ENCODE results near the gene TSPAN10.

TSPAN10 gene

GRCh38 chr17:81691608-81692007, 54.6 kb downstream of the TSPAN10 start:
- no peak overlapping the region for H2BK15ac ChIP-seq (ENCODE audit: low read length)
- no peak overlapping the region for H2BK120ac ChIP-seq (ENCODE audit: low read depth, low read length)
- no peaks in the 10 kb centered on the region for H3K9me3 ChIP-seq (replicated peaks in 1 of 2; ENCODE audit: control insufficient read depth in 2 of 2, insufficient read depth in 1 of 2, low read depth in 1 of 2, low read length in 2 of 2)
- no peak for DNase-seq (ENCODE audit: low spot score)
- H3K4ac ChIP-seq (ENCODE audit: low read length), result no peak overlapping the region
- H4K8ac ChIP-seq (ENCODE audit: low read depth, low read length), result no peak overlapping the region
- no peak overlapping the region for H4K91ac ChIP-seq (ENCODE audit: low read depth, low read length, poor library complexity)
- no peak overlapping the region for H3K27ac ChIP-seq (replicated peaks; ENCODE audit: low read length)
- no peak overlapping the region for H3K4me3 ChIP-seq (ENCODE audit: low read length in 2 of 2)
- no peak overlapping the region for H3K14ac ChIP-seq (ENCODE audit: low read length)
- H2AK5ac ChIP-seq (ENCODE audit: low read depth, low read length), result no peak overlapping the region
- no peaks in the 10 kb centered on the region for H3K4me1 ChIP-seq (ENCODE audit: control insufficient read depth in 2 of 2, insufficient read depth in 1 of 2, low read depth in 1 of 2, low read length in 2 of 2)
- peak overlapping the region; percentile 24 for H2BK5ac ChIP-seq (ENCODE audit: low read length)
- peaks cover 72 to 98% of the 10 kb centered on the region in 2 donors for H3K36me3 ChIP-seq (replicated peaks in 1 of 2; ENCODE audit: control insufficient read depth in 2 of 2, insufficient read depth in 2 of 2, low read length in 2 of 2)
- H3K18ac ChIP-seq (ENCODE audit: low read length), result no peak overlapping the region
- no peak overlapping the region for H2BK12ac ChIP-seq (ENCODE audit: low read length)
- H3K4me2 ChIP-seq (ENCODE audit: insufficient read depth, low read length, poor library complexity, severe bottlenecking), result no peak overlapping the region
- peak overlapping the region; percentile 12 for H3K9ac ChIP-seq (ENCODE audit: low read depth, low read length, poor library complexity)
- no CpG with 5 or more reads among the region's 20 CpGs for WGBS, 2 donors (ENCODE audit: extremely low coverage in 2 of 2, insufficient read length in 2 of 2, insufficient replicate concordance in 1 of 2)
- H3K23ac ChIP-seq (ENCODE audit: low read depth, low read length, poor library complexity), result no peak overlapping the region
- no peak overlapping the region for H2AFZ ChIP-seq (ENCODE audit: low read length)
- no peaks in the 10 kb centered on the region for H3K27me3 ChIP-seq (ENCODE audit: control insufficient read depth in 3 of 3, insufficient read depth in 3 of 3, low read depth in 1 of 3, low read length in 3 of 3)
- H3K79me1 ChIP-seq (ENCODE audit: low read depth, low read length), result peaks cover 16% of the 10 kb centered on the region

GRCh38 chr17:81693509-81694210, 56.7 kb downstream of the TSPAN10 start:
- H2BK5ac ChIP-seq (ENCODE audit: low read length), result no peak overlapping the region
- H3K27ac ChIP-seq (replicated peaks; ENCODE audit: low read length), result no peak overlapping the region
- H2AFZ ChIP-seq (ENCODE audit: low read length), result no peak overlapping the region
- H2BK15ac ChIP-seq (ENCODE audit: low read length), result no peak overlapping the region
- H3K18ac ChIP-seq (ENCODE audit: low read length), result no peak overlapping the region
- H4K91ac ChIP-seq (ENCODE audit: low read depth, low read length, poor library complexity), result peak overlapping the region; percentile 12
- H3K9ac ChIP-seq (ENCODE audit: low read depth, low read length, poor library complexity), result peak overlapping the region; percentile 44
- H3K4me3 ChIP-seq (ENCODE audit: low read length in 2 of 2), result no peak overlapping the region
- H3K27me3 ChIP-seq (ENCODE audit: control insufficient read depth in 3 of 3, insufficient read depth in 3 of 3, low read depth in 1 of 3, low read length in 3 of 3), result no peaks in the 10 kb centered on the region
- DNase-seq (ENCODE audit: low spot score), result no peak
- H3K4ac ChIP-seq (ENCODE audit: low read length), result no peak overlapping the region
- no CpG with 5 or more reads among the region's 35 CpGs for WGBS, 2 donors (ENCODE audit: extremely low coverage in 2 of 2, insufficient read length in 2 of 2, insufficient replicate concordance in 1 of 2)
- no peak overlapping the region for H3K23ac ChIP-seq (ENCODE audit: low read depth, low read length, poor library complexity)
- no peak overlapping the region for H2BK12ac ChIP-seq (ENCODE audit: low read length)
- no peaks in the 10 kb centered on the region for H3K4me1 ChIP-seq (ENCODE audit: control insufficient read depth in 2 of 2, insufficient read depth in 1 of 2, low read depth in 1 of 2, low read length in 2 of 2)
- H3K14ac ChIP-seq (ENCODE audit: low read length), result no peak overlapping the region
- no peak overlapping the region for H2BK120ac ChIP-seq (ENCODE audit: low read depth, low read length)
- H3K4me2 ChIP-seq (ENCODE audit: insufficient read depth, low read length, poor library complexity, severe bottlenecking), result no peak overlapping the region
- peaks cover 19% of the 10 kb centered on the region for H3K79me1 ChIP-seq (ENCODE audit: low read depth, low read length)
- H3K9me3 ChIP-seq (replicated peaks in 1 of 2; ENCODE audit: control insufficient read depth in 2 of 2, insufficient read depth in 1 of 2, low read depth in 1 of 2, low read length in 2 of 2), result no peaks in the 10 kb centered on the region
- H3K36me3 ChIP-seq (replicated peaks in 1 of 2; ENCODE audit: control insufficient read depth in 2 of 2, insufficient read depth in 2 of 2, low read length in 2 of 2), result peaks cover 73 to 98% of the 10 kb centered on the region in 2 donors
- no peak overlapping the region for H4K8ac ChIP-seq (ENCODE audit: low read depth, low read length)
- peak overlapping the region; percentile 21 for H2AK5ac ChIP-seq (ENCODE audit: low read depth, low read length)

- Histone ChIP-seq H2BK120ac (ENCODE audit: low read depth, low read length) (no peak overlapping the region), H2AFZ (ENCODE audit: low read length) (no peak overlapping the region), H3K4me1 (ENCODE audit: control insufficient read depth in 2 of 2, insufficient read depth in 1 of 2, low read depth in 1 of 2, low read length in 2 of 2) (no peaks in the 10 kb centered on the region), H3K27ac (replicated peaks; ENCODE audit: low read length) (no peak overlapping the region), H4K8ac (ENCODE audit: low read depth, low read length) (no peak overlapping the region), H2AK5ac (ENCODE audit: low read depth, low read length) (no peak overlapping the region), H3K23ac (ENCODE audit: low read depth, low read length, poor library complexity) (no peak overlapping the region), H2BK5ac (ENCODE audit: low read length) (no peak overlapping the region), H4K91ac (ENCODE audit: low read depth, low read length, poor library complexity) (no peak overlapping the region), H3K9me3 (replicated peaks in 1 of 2; ENCODE audit: control insufficient read depth in 2 of 2, insufficient read depth in 1 of 2, low read depth in 1 of 2, low read length in 2 of 2) (no peaks in the 10 kb centered on the region), H3K4ac (ENCODE audit: low read length) (no peak overlapping the region), H2BK12ac (ENCODE audit: low read length) (no peak overlapping the region), H3K27me3 (ENCODE audit: control insufficient read depth in 3 of 3, insufficient read depth in 3 of 3, low read depth in 1 of 3, low read length in 3 of 3) (no peaks in the 10 kb centered on the region), H3K14ac (ENCODE audit: low read length) (no peak overlapping the region), H3K4me2 (ENCODE audit: insufficient read depth, low read length, poor library complexity, severe bottlenecking) (no peak overlapping the region), H3K18ac (ENCODE audit: low read length) (no peak overlapping the region), H2BK15ac (ENCODE audit: low read length) (no peak overlapping the region), H3K79me1 (ENCODE audit: low read depth, low read length) (peaks cover 13% of the 10 kb centered on the region), H3K36me3 (replicated peaks in 1 of 2; ENCODE audit: control insufficient read depth in 2 of 2, insufficient read depth in 2 of 2, low read length in 2 of 2) (peaks cover 63 to 98% of the 10 kb centered on the region in 2 donors), H3K4me3 (ENCODE audit: low read length in 2 of 2) (no peak overlapping the region), H3K9ac (ENCODE audit: low read depth, low read length, poor library complexity) (no peak overlapping the region)
- WGBS, 2 donors (ENCODE audit: extremely low coverage in 2 of 2, insufficient read length in 2 of 2, insufficient replicate concordance in 1 of 2), result no CpG with 5 or more reads among the region's 19 CpGs
- no peak for DNase-seq (ENCODE audit: low spot score)
Measured at GRCh38 chr17:81694810-81695209, 57.8 kb downstream of the TSPAN10 start.

- Histone ChIP-seq H3K27ac (replicated peaks; ENCODE audit: low read length) (no peak overlapping the region), H3K18ac (ENCODE audit: low read length) (no peak overlapping the region), H3K9ac (ENCODE audit: low read depth, low read length, poor library complexity) (no peak overlapping the region), H4K91ac (ENCODE audit: low read depth, low read length, poor library complexity) (no peak overlapping the region), H3K9me3 (replicated peaks in 1 of 2; ENCODE audit: control insufficient read depth in 2 of 2, insufficient read depth in 1 of 2, low read depth in 1 of 2, low read length in 2 of 2) (no peaks in the 10 kb centered on the region), H3K4ac (ENCODE audit: low read length) (no peak overlapping the region), H3K79me1 (ENCODE audit: low read depth, low read length) (peaks cover 13% of the 10 kb centered on the region), H2AFZ (ENCODE audit: low read length) (no peak overlapping the region), H2AK5ac (ENCODE audit: low read depth, low read length) (no peak overlapping the region), H3K4me3 (ENCODE audit: low read length in 2 of 2) (no peak overlapping the region), H3K4me2 (ENCODE audit: insufficient read depth, low read length, poor library complexity, severe bottlenecking) (no peak overlapping the region), H2BK5ac (ENCODE audit: low read length) (no peak overlapping the region), H3K23ac (ENCODE audit: low read depth, low read length, poor library complexity) (no peak overlapping the region), H3K14ac (ENCODE audit: low read length) (no peak overlapping the region), H3K4me1 (ENCODE audit: control insufficient read depth in 2 of 2, insufficient read depth in 1 of 2, low read depth in 1 of 2, low read length in 2 of 2) (no peaks in the 10 kb centered on the region), H3K36me3 (replicated peaks in 1 of 2; ENCODE audit: control insufficient read depth in 2 of 2, insufficient read depth in 2 of 2, low read length in 2 of 2) (peaks cover 59 to 96% of the 10 kb centered on the region in 2 donors), H4K8ac (ENCODE audit: low read depth, low read length) (no peak overlapping the region), H2BK12ac (ENCODE audit: low read length) (no peak overlapping the region), H2BK15ac (ENCODE audit: low read length) (no peak overlapping the region), H2BK120ac (ENCODE audit: low read depth, low read length) (no peak overlapping the region), H3K27me3 (ENCODE audit: control insufficient read depth in 3 of 3, insufficient read depth in 3 of 3, low read depth in 1 of 3, low read length in 3 of 3) (no peaks in the 10 kb centered on the region)
- no peak for DNase-seq (ENCODE audit: low spot score)
- no CpG with 5 or more reads among the region's 6 CpGs for WGBS, 2 donors (ENCODE audit: extremely low coverage in 2 of 2, insufficient read length in 2 of 2, insufficient replicate concordance in 1 of 2)
Measured at GRCh38 chr17:81695211-81695610, 58.2 kb downstream of the TSPAN10 start.
